ENCODE data around the gene ADK.

GRCh38 chr10:74322565-74322964 lies 171.5 kb downstream of the ADK start:
- TF ChIP-seq CTCF (IDR thresholded peaks at IDR 0.05 in 4 of 5, conservative IDR thresholded peaks at IDR 0.05 in 1 of 5) (no peak), POLR2A (IDR thresholded peaks at IDR 0.05) (no peak)
